ENCODE data around the gene RAE1.

The RAE1 gene

GRCh38 chr20:57351042-57351783, at the start of gene RAE1:
Gene RAE1 (plus strand): TSS chr20:57351255. CDS start chr20:57354039, 2,784 bp downstream.
- peak; percentile 94 for DNase-seq (ENCODE audit: low read depth)
- TF ChIP-seq CTCF (IDR thresholded peaks at IDR 0.05; ENCODE audit: insufficient read depth, low read depth, low read length, missing control alignments), result no peak
- H3K4me3 ChIP-seq (ENCODE audit: low read depth, low read length), result peak within 1 kb of the TSS; percentile 97

GRCh38 chr20:57306747-57307146, 44.3 kb upstream of the RAE1 start:
- H3K4me3 ChIP-seq (ENCODE audit: low read depth, low read length), result no peak overlapping the region
- TF ChIP-seq CTCF (IDR thresholded peaks at IDR 0.05; ENCODE audit: insufficient read depth, low read depth, low read length, missing control alignments), result no peak
- DNase-seq (ENCODE audit: low read depth), result no peak

- no peak overlapping the region for H3K4me3 ChIP-seq (ENCODE audit: low read depth, low read length)
- TF ChIP-seq CTCF (IDR thresholded peaks at IDR 0.05; ENCODE audit: insufficient read depth, low read depth, low read length, missing control alignments), result no peak
- no peak for DNase-seq (ENCODE audit: low read depth)
Measured at GRCh38 chr20:57308451-57309271, 42.4 kb upstream of the RAE1 start.

GRCh38 chr20:57309544-57310115, 41.4 kb upstream of the RAE1 start:
- no peak for TF ChIP-seq CTCF (IDR thresholded peaks at IDR 0.05; ENCODE audit: insufficient read depth, low read depth, low read length, missing control alignments)
- no peak for DNase-seq (ENCODE audit: low read depth)
- H3K4me3 ChIP-seq (ENCODE audit: low read depth, low read length), result no peak overlapping the region

- no peak for DNase-seq (ENCODE audit: low read depth)
- H3K4me3 ChIP-seq (ENCODE audit: low read depth, low read length), result no peak overlapping the region
- no peak for TF ChIP-seq CTCF (IDR thresholded peaks at IDR 0.05; ENCODE audit: insufficient read depth, low read depth, low read length, missing control alignments)
Measured at GRCh38 chr20:57310821-57311514, 40.1 kb upstream of the RAE1 start.

GRCh38 chr20:57312138-57312537, 38.9 kb upstream of the RAE1 start:
- DNase-seq (ENCODE audit: low read depth), result no peak
- TF ChIP-seq CTCF (IDR thresholded peaks at IDR 0.05; ENCODE audit: insufficient read depth, low read depth, low read length, missing control alignments), result no peak
- H3K4me3 ChIP-seq (ENCODE audit: low read depth, low read length), result no peak overlapping the region

Measured in GM12865 (cell line).